HG03457 (cell line): ENCODE measurements around the gene TMEM182.
A peak's percentile ranks its signal among the peaks of the same experiment; 100 is the strongest.

Experiments used
- ATAC-seq: cut with Tn5 transposase; IDR thresholded peaks from one replicate; pipeline ENCODE4 v1.9.1; 2021; ENCODE audit warnings: moderate number of reproducible peaks; ENCODE audit not compliant: unreplicated experiment

TMEM182 gene

DNA sequence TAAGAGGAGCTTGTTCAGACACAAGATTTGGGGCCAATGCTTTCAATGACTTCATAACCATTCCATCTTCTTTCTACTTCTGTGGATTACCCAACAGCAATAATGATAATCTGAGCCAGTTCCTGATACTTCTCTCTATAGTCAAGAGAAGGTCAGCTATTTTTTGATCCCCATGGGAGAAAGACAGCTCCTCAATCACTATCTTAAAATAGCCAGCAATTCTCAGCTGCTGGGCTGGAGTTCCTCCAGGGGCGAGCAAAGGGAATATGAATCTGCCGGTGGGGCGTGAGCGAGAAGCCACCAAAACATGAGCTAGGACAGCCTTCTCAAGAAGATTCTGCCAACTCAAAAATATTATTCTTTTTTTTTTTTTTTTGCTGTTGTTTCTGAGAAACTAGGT lies at the start of gene TMEM182:
TMEM182 (plus strand) TSS at position 269 of the 400 bp plus-strand sequence. CDS start 187 bp downstream, outside the sequence.
- no peak for ATAC-seq

- no peak for ATAC-seq
Observed at GRCh38 chr2:102717308-102718018, 44.4 kb upstream of the TMEM182 start.

DNA sequence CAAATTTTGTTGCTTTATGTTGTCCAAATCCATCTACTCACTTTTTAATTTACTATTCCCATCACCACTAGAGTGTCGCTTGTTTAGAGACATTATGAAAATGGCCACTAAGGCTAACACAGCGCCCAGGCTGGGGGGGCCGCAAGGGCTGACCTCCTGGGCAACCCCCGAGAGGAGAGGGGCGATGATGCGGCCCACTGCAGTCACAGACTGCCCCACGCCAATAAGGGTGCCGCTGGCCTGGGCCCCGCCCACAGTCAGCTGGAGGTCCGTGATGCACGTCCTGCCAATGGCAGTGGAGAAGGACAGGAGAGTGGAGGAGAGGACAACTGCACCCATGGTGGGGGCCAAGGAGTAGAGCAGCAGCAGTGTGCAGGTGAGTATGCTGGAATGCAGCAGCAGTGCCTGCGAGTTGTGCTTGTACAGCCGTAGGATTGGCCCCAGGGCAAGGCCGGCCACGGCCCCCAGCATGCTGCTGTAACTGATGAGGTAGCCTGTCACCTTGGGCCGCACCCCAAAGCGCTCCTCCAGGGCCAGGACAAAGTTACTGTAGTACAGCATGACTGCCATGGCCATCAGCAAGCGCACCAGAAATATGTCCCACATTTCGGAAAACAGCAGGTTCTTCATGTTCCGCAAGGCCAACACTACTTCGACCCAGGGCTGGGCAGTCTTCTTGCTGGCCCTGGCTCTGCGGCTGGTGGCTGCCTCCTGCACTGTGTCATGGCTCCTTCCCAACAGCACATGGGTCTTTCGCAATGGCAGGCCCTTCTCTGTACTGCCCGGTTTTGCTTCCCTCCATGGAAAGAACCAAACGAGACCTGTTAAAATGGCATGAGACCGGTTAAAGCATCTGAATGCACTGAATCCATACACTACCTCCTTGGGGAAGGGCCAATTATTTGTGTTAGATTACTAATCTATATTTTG lies 43.2 kb upstream of the TMEM182 start:
- no peak for ATAC-seq

- no peak for ATAC-seq
Observed at GRCh38 chr2:102724016-102724490, 37.8 kb upstream of the TMEM182 start.

DNA sequence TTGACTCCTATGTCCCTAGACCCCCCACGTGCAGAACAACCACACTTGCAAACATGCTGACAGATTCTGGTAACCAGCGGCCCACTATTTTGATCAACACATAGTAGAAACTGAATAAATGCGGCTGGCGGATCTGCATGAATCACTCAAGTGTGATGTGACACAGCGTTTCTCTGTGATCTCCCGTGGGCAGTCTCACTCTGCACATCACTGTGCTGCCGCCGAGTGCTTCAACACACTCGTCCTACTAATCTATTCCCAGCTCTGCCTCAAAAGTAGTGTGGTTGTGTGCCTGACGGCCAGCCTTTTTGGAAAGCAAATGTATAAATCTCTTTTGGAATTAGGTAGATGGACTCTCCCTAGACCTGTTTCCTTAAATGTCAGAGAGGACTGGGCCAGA lies 37.3 kb upstream of the TMEM182 start:
- ATAC-seq, result no peak

DNA sequence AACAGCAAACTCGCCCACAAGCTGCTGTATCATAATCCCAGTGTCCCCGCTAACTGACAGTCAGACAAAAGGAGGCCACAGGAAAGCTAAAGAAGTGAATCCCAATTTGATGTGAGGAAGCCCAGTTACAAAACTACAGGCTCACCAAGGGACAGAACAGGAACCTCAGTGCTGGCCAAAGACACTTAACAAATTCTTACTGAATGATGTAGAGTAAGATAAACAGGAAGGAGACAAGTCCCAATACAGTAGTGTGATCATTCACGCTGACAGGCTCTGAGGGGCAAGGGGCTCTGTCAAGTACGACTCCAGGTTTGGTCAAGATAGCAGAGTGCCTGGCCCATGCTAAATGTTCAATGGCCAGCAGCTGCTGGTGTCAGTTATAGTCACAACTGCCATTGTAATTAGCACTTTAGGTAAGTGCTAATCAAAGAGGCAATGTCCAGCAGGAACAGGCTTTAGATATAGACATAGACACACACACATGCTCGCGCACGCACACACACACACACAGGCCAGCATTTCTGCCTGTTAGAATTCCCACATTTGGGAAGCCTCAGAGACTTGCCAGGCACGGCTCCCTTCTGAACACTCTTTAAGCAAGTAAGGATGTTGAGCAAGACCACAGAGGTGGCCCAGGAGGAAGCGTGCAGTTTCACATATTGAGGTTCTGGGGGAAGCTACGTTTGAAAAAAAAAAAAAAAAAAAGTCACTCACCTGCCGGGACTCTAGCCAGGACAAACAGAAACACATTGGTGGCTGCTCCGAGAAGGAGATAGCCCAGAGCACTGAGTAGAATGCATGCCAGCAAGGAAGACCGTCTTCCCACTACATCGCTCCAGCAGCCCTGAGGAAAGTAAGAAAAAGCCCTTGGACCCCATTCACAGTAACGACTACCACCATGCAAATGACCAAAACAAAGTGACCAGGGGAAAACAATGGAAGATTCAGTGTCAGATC lies 35.4 kb upstream of the TMEM182 start:
- no peak for ATAC-seq

- no peak for ATAC-seq
Observed at GRCh38 chr2:102735416-102736109, 26.3 kb upstream of the TMEM182 start.

GRCh38 chr2:102736110-102736409 lies 25.8 kb upstream of the TMEM182 start:
- peak; percentile 5 for ATAC-seq

GRCh38 chr2:102736410-102737409 lies 25.1 kb upstream of the TMEM182 start:
- ATAC-seq, result peak; percentile 93

- peak; percentile 36 for ATAC-seq
Observed at GRCh38 chr2:102737431-102737830, 24.4 kb upstream of the TMEM182 start.

DNA sequence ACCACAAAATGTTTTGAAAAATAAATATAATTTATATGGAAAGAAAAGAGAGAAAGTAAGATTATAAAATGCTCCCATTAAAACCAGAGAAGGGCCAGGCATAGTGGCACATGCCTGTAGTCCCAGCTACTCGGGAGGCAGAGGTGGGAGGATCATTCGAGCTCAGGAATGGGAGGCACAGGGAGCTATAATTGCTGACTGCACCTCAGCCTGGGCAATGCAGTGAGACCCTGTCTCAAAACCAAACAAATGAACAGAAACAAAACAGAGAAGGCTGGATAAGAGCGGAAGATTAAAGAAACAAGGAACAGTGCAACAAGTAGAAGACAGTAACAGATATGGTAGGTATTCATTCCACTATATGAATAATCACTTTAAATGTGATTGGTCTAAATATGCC lies 18.6 kb upstream of the TMEM182 start:
- no peak for ATAC-seq

DNA sequence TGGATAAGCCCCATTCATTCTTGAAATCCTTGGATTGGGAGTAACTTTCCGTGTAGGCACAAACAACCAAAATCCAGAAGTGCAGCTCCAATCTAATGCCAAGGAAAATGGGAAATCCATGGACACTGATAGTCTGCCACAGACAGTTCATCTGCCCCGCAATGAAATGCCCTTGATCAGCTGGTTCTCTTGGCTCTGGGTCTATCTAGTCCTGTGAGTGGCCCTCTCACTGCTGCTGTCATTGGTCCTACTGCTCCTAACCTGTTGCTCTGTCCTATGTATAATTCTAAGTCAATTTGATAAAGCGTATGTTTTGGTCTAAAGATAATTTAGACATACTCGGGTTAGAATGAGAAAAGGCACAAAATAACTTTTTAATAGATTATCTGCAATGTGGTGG lies 13.7 kb upstream of the TMEM182 start:
- no peak for ATAC-seq

- ATAC-seq, result no peak
Observed at GRCh38 chr2:102749938-102750337, 11.9 kb upstream of the TMEM182 start.

DNA sequence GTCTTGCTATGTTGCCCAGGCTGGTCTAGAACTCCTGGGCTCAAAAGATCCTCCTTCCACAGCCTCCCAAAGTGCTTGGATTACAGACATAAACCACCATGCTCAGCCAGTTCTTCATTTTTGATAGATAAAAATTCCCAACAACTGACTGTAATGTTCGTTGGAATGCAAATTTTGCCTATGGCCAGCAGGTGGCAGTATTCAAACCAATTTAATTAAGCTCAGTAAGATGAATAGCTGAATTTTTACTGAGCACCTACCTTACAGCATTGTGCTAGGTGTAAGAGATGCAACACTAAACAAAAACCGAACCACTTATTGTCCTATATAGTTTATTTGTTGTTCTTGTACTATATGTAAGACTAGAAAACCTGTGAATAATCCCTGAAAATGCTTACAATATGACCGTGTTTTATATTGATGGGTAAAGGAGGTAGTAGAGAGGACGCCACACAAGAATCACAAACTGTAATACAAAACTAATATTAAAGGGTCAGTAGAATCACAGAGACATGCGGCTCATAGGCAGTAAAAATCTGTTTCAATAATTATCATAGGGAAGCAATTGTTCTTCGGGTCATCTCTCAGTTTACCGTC lies 8.2 kb upstream of the TMEM182 start:
- no peak for ATAC-seq

GRCh38 chr2:102754456-102755145 lies 7.2 kb upstream of the TMEM182 start:
- no peak for ATAC-seq

DNA sequence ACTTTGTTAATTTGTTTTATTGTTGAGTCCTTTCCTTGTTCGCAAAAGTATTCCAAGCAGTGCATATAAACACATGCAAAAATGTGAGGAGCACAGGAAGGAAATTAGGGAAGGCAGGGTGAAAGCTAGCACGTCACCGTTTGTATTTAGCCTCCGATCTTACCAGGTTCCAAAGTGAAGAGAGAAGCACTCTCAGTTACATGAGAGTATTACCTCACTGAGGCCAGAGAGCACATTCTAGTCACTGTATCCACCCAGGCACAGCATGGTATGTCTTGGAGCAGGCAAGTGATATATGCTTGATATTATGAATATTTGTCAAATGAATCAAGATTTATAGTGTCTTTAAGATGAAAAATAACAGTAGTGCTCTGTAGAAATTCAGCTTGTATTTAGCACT lies 6.5 kb upstream of the TMEM182 start:
- ATAC-seq, result no peak

DNA sequence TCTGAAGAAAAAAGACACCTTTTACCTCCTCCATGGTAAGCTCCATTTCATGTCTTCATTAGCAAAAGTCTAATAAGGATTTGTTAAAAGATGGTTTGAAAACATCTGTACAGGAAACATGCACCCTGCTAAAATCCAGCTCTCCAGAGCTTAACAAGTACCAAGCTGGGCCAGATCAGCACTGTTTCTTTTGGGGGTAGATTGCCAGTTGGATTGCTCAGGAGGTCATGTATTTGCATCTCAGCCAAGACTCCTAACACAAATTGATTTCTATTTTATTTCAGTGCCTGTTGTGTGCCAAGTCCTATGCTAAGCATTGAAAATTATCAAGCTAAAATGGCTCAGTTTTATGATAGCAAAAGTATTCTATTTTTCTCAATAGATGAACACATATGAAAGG lies 3.4 kb upstream of the TMEM182 start:
- no peak for ATAC-seq

- no peak for ATAC-seq
Observed at GRCh38 chr2:102764083-102764482, 2.3 kb downstream of the TMEM182 start.
